Smooth muscle cell of the coronary artery (primary cell): ENCODE data around the gene LEAP2. TPM values are rescaled to one million over a fixed set of nuclear protein-coding genes. Genes with fewer than 3 reads are reported as not detected.

Experiments
- total RNA-seq: library from RNA; depleted of rRNA; stranded (reverse); fragments of >200 nt; gene quantifications from 2 replicates; pipeline ENCODE4 v1.2.3, GENCODE V29; 2014; ENCODE audit warnings: low replicate concordance

The LEAP2 gene
- 0.08 TPM in 1 of 2 replicates, not detected in the other for total RNA-seq

GRCh38 chr5:132873119-132873929, at the start of gene LEAP2:
Gene LEAP2 (plus strand): TSS chr5:132873668. CDS start chr5:132873695, 27 bp downstream.

GRCh38 chr5:132830436-132831094, 42.9 kb upstream of the LEAP2 start, which contains the start of gene SHROOM1:
Gene SHROOM1 (minus strand): TSS chr5:132830647. CDS start chr5:132826140, 4,507 bp downstream.

GRCh38 chr5:132866342-132867045, 7.0 kb upstream of the LEAP2 start, which contains the start of the genes GDF9 and UQCRQ:
Gene GDF9 (minus strand): TSS chr5:132866469. CDS start chr5:132864533, 1,936 bp downstream.
Gene UQCRQ (plus strand): TSS chr5:132866642. CDS start chr5:132866882, 240 bp downstream.

Other genes starting within 250 kb of the LEAP2 start
- gene IL13, start 215.5 kb upstream of the LEAP2 start, total RNA-seq, result not detected in 2 replicates
- not detected in 2 replicates for gene IL4, start 199.7 kb upstream of the LEAP2 start, total RNA-seq
- gene KIF3A, start 136.1 kb upstream of the LEAP2 start, total RNA-seq, result 7.4 and 9.9 TPM in 2 replicates
- gene CCNI2, start 126.2 kb upstream of the LEAP2 start, total RNA-seq, result not detected in 2 replicates
- 53.3 and 114 TPM in 2 replicates for gene SEPTIN8, start 96.4 kb upstream of the LEAP2 start, total RNA-seq
- not detected in 2 replicates for gene SOWAHA, start 60.4 kb upstream of the LEAP2 start, total RNA-seq
- 1.1 and 3.2 TPM in 2 replicates for gene SHROOM1, start 43.0 kb upstream of the LEAP2 start, total RNA-seq
- under 0.01 and 0.47 TPM in 2 replicates for gene GDF9, start 7.2 kb upstream of the LEAP2 start, total RNA-seq
- 135 and 151 TPM in 2 replicates for gene UQCRQ, start 7.0 kb upstream of the LEAP2 start, total RNA-seq
- gene AFF4, start 90.0 kb downstream of the LEAP2 start, total RNA-seq, result 12.9 and 30.7 TPM in 2 replicates
- 7.8 and 9.8 TPM in 2 replicates for gene ZCCHC10, start 152.9 kb downstream of the LEAP2 start, total RNA-seq
- gene HSPA4, start 178.3 kb downstream of the LEAP2 start, total RNA-seq, result 75.9 and 98.7 TPM in 2 replicates